Endothelial cell of umbilical vein (primary cell): Measurements from ENCODE around the gene SCRN3. TPM values are rescaled to one million over a fixed set of nuclear protein-coding genes. Genes with fewer than 3 reads are reported as not detected.
"Not testable (repeated sequence)": the region's sequence is repeated elsewhere in the genome, so short reads cannot be mapped to it uniquely, and the experiment has no call there.

ENCODE experiments used
- BruUV-seq: library from RNA; stranded (reverse); fragments of 400-500 nt; replicated peaks from 2 replicates; lab custom pipeline; 2021; lab: Mats Ljungman, UMichigan
- CTCF ChIA-PET: fragments of 300-600, 350-600 bp; sonication (Branson Sonifier 250); formaldehyde crosslinking; loops from one replicate; lab custom pipeline; 2021; ENCODE audit warnings: antibody characterized with exemption, inconsistent platforms; lab: Charles Lee
- POLR2A ChIA-PET: fragments of 300-600, 350-600 bp; sonication (Branson Sonifier 250); formaldehyde crosslinking; loops from one replicate; lab custom pipeline; 2021; ENCODE audit warnings: antibody characterized with exemption, inconsistent platforms; lab: Charles Lee
- DNase-seq: peaks from one replicate; pipeline ENCODE4 v3.0.0-alpha.2; 2011; ENCODE audit warnings: low read depth, low spot score
- FAIRE-seq: peaks from 2 replicates; lab custom pipeline; 2011; peaks lifted over from hg19 to GRCh38; lab: Jason Lieb, UNC
- H2AFZ ChIP-seq: 2 replicates; pipeline ENCODE4 v1.6.0; 2012; ENCODE audit warnings: low read depth, low read length, control low read depth, inconsistent platforms
- H3K27ac ChIP-seq: 2 replicates; pipeline ENCODE4 v1.5.1; 2011; ENCODE audit warnings: low read depth, mild to moderate bottlenecking, control low read depth, low read length, moderate library complexity; ENCODE audit not compliant: insufficient read depth
- H3K27me3 ChIP-seq, 2 experiments: 2 replicates each; pipeline versions ENCODE4 v1.6.0 to v1.6.1; 2011; ENCODE audit warnings: low read length in 2 of 2, mixed read lengths in 1 of 2; ENCODE audit not compliant: control insufficient read depth in 2 of 2, insufficient read depth in 2 of 2
- H3K36me3 ChIP-seq, 2 experiments: 2 replicates in 1 of 2; 3 replicates in 1 of 2; pipeline ENCODE4 v1.5.1; 2011; ENCODE audit warnings: low read length in 2 of 2, mild to moderate bottlenecking in 1 of 2, moderate library complexity in 1 of 2; ENCODE audit not compliant: control insufficient read depth in 2 of 2, insufficient read depth in 2 of 2; ENCODE audit errors: extremely low read depth in 1 of 2
- H3K4me1 ChIP-seq: 3 replicates; pipeline ENCODE4 v1.5.1; 2011; ENCODE audit warnings: mild to moderate bottlenecking, low read length; ENCODE audit not compliant: control insufficient read depth, insufficient read depth; ENCODE audit errors: extremely low read depth
- H3K4me2 ChIP-seq: 2 replicates; pipeline ENCODE4 v1.6.1; 2011; ENCODE audit warnings: low read length, control low read depth, mixed read lengths; ENCODE audit not compliant: insufficient read depth
- H3K4me3 ChIP-seq, 3 experiments: fragments of 200-600 bp in 1 of 3; sonication (generic), shearing (Covaris generic) in 1 of 3; replicated peaks in 1 of 3; 2 replicates each; pipeline ENCODE4 v1.5.1; 2011 to 2016; ENCODE audit warnings: control low read depth in 3 of 3, low read length in 3 of 3, mild to moderate bottlenecking in 2 of 3, inconsistent platforms in 1 of 3, low read depth in 1 of 3, moderate library complexity in 1 of 3; ENCODE audit not compliant: insufficient read depth in 1 of 3
- H3K79me2 ChIP-seq: 2 replicates; pipeline ENCODE4 v1.6.0; 2012; ENCODE audit warnings: low read length, inconsistent platforms; ENCODE audit not compliant: control insufficient read depth, insufficient read depth
- H3K9ac ChIP-seq: replicated peaks from 2 replicates; pipeline ENCODE3; 2011; ENCODE audit warnings: low read length, control low read depth; ENCODE audit not compliant: insufficient read depth; ENCODE audit errors: extremely low read depth
- H3K9me1 ChIP-seq: replicated peaks from 3 replicates; pipeline ENCODE4 v1.6.0; 2011; ENCODE audit warnings: mild to moderate bottlenecking, low read length; ENCODE audit not compliant: control insufficient read depth, insufficient read depth; ENCODE audit errors: extremely low read depth
- H3K9me3 ChIP-seq: replicated peaks from 2 replicates; pipeline ENCODE4 v1.5.1; 2012; ENCODE audit warnings: low read length, inconsistent platforms; ENCODE audit not compliant: control insufficient read depth, insufficient read depth
- H4K20me1 ChIP-seq: replicated peaks from 2 replicates; pipeline ENCODE3; 2011; ENCODE audit warnings: mild to moderate bottlenecking, low read length; ENCODE audit not compliant: control insufficient read depth, insufficient read depth; ENCODE audit errors: extremely low read depth
- CTCF ChIP-seq, 2 donors: IDR thresholded peaks; 1 replicate in 1 of 2; 2 replicates in 1 of 2; pipeline ENCODE4 v1.5.1; 2011; ENCODE audit warnings: low read length in 2 of 2, mild to moderate bottlenecking in 2 of 2, moderate library complexity in 2 of 2, control low read depth in 1 of 2, inconsistent platforms in 1 of 2, low read depth in 1 of 2; ENCODE audit not compliant: insufficient read depth in 1 of 2; ENCODE audit errors: extremely low read depth in 1 of 2
- EZH2 ChIP-seq: IDR thresholded peaks from 2 replicates; pipeline ENCODE4 v1.6.1; 2012; ENCODE audit warnings: borderline replicate concordance, low read depth, mild to moderate bottlenecking, moderate library complexity, low read length, inconsistent platforms; ENCODE audit not compliant: severe bottlenecking
- FOS ChIP-seq: IDR thresholded peaks from 2 replicates; pipeline ENCODE4 v1.6.1; 2011; ENCODE audit warnings: mild to moderate bottlenecking, low read length, moderate library complexity, borderline replicate concordance; ENCODE audit not compliant: insufficient read depth
- GATA2 ChIP-seq: IDR thresholded peaks from 2 replicates; pipeline ENCODE4 v1.7.0; 2011; ENCODE audit warnings: low read depth, mild to moderate bottlenecking, moderate library complexity, mixed read lengths, low read length; ENCODE audit not compliant: insufficient read length, insufficient read depth
- JUN ChIP-seq: IDR thresholded peaks from 2 replicates; pipeline ENCODE4 v1.6.1; 2011; ENCODE audit warnings: borderline replicate concordance, low read depth; ENCODE audit not compliant: insufficient read length, insufficient read depth
- MAX ChIP-seq: IDR thresholded peaks from 2 replicates; pipeline ENCODE4 v1.6.1; 2011; ENCODE audit not compliant: insufficient read depth, insufficient read length
- MYC ChIP-seq: IDR thresholded peaks from one replicate; pipeline ENCODE4 v1.6.1; 2011; ENCODE audit warnings: mild to moderate bottlenecking, low read depth, low read length
- POLR2A ChIP-seq: IDR thresholded peaks from 2 replicates; pipeline ENCODE4 v1.6.1; 2012; ENCODE audit warnings: low read depth, mild to moderate bottlenecking, control low read depth, low read length
- POLR2AphosphoS5 ChIP-seq: IDR thresholded peaks from 2 replicates; pipeline ENCODE4 v1.6.1; 2012; ENCODE audit warnings: low read depth, mild to moderate bottlenecking, control low read depth, low read length, moderate library complexity; ENCODE audit not compliant: insufficient read depth
- dilution Hi-C: fragments of 300-500 bp; cut with MboI; formaldehyde crosslinking; loops from one replicate; pipeline ENCODE4 v1.15.0; 2019; ENCODE audit warnings: low sequenced_read_pairs; ENCODE audit not compliant: extremely low pct_ligation_motif_present
- intact Hi-C: fragments of 100-400 bp; cut with micrococcal nuclease; formaldehyde crosslinking; loops from one replicate; pipeline ENCODE4 v1.10.0; 2022
- polyA plus RNA-seq, 4 experiments: library from polyadenylated mRNA; depleted of rRNA in 3 of 4; stranded (reverse) in 3 of 4; unstranded in 1 of 4; fragments of >200 nt; gene quantifications; 2 replicates each; pipeline versions ENCODE4 v1.2.1 to v1.2.3, GENCODE V29; 2011 to 2012; ENCODE audit warnings: missing spikeins in 1 of 4
- total RNA-seq: library from RNA; stranded (reverse); gene quantifications from 2 replicates; pipeline ENCODE4 v1.2.3, GENCODE V29; 2021

Gene SCRN3
- total and polyA plus RNA-seq, 2 donors (not counting 3 experiments of a cell fraction or from before 2014, with no cell fraction given), result 10.7 to 24.0 TPM

- no peaks in the 10 kb centered on the region for H4K20me1 ChIP-seq
- H3K4me2 ChIP-seq, result no peak overlapping the region
- POLR2A ChIA-PET, result no interaction called here
- H2AFZ ChIP-seq, result no peak overlapping the region
- H3K9ac ChIP-seq, result no peak overlapping the region
- H3K9me1 ChIP-seq, result no peaks in the 10 kb centered on the region
- TF ChIP-seq MYC (no peak), POLR2A (no peak), JUN (no peak), EZH2 (no peak), POLR2AphosphoS5 (no peak), MAX (no peak), GATA2 (no peak), FOS (no peak), CTCF (IDR thresholded peaks at IDR 0.05; ENCODE audit: extremely low read depth in 1 of 2, insufficient read depth in 1 of 2, low read depth in 1 of 2, low read length in 2 of 2) (no peak)
- DNase-seq (no peak), FAIRE-seq (no peak)
- no peaks in the 10 kb centered on the region for H3K79me2 ChIP-seq
- H3K36me3 ChIP-seq, result no peaks in the 10 kb centered on the region
- intact Hi-C loops, result no loop called here
- no peaks in the 10 kb centered on the region for H3K4me1 ChIP-seq
- no peaks in the 10 kb centered on the region for H3K9me3 ChIP-seq
- CTCF ChIA-PET, result interaction anchor here (1.6 kb wide), 1 partner anchor 191 kb away, joined by 4 read pairs; no protein-coding TSS in a partner anchor
- BruUV-seq, result no TSS peak
- dilution Hi-C loops, result no loop called here
- no peaks in the 10 kb centered on the region for H3K27me3 ChIP-seq
- no peak overlapping the region for H3K27ac ChIP-seq
- no peak overlapping the region for H3K4me3 ChIP-seq
Measured at GRCh38 chr2:174356347-174356746, 39.2 kb upstream of the SCRN3 start.

GRCh38 chr2:174359663-174360062, 35.9 kb upstream of the SCRN3 start:
- CTCF ChIA-PET, result interaction anchor here (1.3 kb wide), 1 partner anchor 10 kb away, joined by 6 read pairs; no protein-coding TSS in a partner anchor
- DNase-seq, dilution Hi-C loops, H3K27me3 ChIP-seq, H3K4me1 ChIP-seq, H3K9ac ChIP-seq, H3K4me3 ChIP-seq, FAIRE-seq, H3K36me3 ChIP-seq, H3K79me2 ChIP-seq, H3K9me1 ChIP-seq, H4K20me1 ChIP-seq, H2AFZ ChIP-seq, POLR2A ChIA-PET, H3K9me3 ChIP-seq, H3K4me2 ChIP-seq, H3K27ac ChIP-seq, BruUV-seq, intact Hi-C loops: not testable (repeated sequence)
